ENCODE data around the gene BBS9.
"Not testable (repeated sequence)": the region's sequence is repeated elsewhere in the genome, so short reads cannot be mapped to it uniquely, and the experiment has no call there.

Gene BBS9

DNA sequence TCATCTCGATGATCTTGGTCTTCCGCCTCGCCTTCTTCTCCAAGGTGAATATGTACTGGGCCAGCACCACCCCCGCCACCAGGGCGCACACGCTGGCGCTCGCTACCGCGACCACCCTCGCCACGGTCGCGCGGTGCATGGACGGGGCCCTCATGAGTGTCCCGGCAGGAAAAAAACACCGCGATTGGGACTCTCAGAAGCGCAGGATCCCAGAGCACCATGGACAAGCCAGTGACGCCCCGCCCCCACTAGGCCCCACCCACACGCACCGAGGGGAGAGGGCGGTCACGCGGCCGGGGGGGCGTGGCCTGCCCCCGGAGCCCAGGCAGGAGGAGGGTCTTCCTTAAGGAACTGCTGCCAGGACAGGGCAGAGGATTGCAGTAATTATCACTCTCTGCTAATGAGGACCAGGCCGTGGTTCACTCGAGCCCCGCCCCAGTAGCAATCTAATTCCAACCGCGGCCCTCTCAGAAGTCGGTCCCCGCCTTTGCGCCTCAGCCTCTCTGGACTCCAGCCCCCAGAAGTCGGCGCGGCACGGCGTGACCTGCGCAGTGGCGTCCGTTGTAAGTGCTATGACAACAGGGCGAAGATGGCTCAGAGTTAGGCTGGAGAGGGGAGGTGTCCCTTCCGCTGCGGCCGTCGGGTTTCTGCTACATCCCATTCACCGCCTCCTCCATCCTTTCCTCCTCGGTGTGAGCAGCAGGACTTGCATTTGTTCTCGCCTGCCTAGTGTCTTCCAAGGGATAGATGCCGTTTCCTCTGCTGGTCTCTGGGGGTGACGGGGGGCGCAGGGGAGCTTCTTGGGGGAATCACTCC lies at the start of gene BBS9:
Gene BBS9 (plus strand): TSS at position 575 of the 816 bp plus-strand sequence. CDS start 16,689 bp downstream, outside the sequence.
- DNase-seq: peak; percentile 96

DNA sequence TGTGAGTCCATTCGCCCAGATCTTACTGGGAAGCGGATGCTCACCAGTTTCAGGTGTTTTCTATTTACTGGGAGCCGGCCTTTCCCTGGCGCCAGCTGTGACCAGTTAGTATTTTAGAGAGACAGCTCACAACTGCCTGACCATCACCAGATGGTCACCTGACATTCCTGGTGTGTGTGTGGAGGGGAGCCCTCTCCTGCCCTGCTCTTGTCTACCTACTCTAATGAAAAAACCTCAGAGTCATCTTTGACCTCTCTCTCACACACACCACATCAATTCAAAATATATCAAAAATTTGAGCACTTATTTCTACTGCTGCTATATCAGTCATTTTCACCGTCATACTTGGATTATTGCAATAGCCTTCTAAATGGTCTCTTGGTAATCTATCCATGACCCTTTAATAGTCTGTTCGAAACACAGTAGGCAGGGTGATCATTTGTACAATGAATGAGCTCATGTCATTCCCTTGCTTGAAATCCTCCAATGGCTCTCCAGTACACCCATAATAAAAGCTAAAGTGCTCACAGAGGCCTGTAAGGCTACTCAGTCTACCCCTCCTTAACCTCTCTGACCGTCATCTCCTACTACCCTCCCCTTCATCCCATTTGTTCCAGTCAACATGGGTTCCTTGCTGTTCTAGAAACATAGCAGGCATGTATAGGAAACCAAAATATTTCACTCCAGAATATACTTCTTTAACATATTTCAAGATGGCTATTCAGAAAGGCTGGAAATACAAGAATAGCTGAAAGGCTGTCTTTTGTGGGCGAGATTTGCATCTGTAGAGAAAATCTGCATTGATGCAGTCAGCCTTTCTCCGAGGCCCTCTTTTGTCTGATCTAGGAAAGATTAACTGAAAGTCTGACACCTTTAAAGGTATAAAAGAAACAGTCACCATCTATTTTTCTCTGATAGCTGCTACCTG lies 49.3 kb upstream of the BBS9 start:
- DNase-seq: no peak

- DNase-seq: no peak
These were observed 42.0 kb upstream of the BBS9 start for GRCh38 chr7:33087356-33087755.

DNA sequence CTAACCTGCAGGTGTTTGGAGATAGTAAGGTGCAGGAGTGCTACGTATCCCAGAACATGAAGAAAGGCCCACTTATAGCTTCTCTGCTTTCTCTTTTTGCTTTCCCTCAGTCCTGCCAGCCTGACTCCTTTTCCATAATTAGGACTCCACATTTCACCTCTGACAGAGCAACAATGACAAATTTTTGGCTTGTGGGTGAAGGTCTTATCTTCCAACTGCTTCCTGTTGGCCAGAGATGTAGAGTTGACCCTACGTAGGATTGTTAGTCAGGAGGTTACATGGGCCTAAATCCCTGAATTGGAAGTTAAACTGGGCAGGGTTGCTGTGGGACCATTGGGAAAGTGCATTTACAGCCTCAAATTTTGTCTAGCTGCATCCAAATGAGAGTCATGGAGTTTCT lies 41.5 kb upstream of the BBS9 start:
- no peak for DNase-seq

GRCh38 chr7:33089142-33089541 lies 40.2 kb upstream of the BBS9 start:
- DNase-seq: no peak

DNA sequence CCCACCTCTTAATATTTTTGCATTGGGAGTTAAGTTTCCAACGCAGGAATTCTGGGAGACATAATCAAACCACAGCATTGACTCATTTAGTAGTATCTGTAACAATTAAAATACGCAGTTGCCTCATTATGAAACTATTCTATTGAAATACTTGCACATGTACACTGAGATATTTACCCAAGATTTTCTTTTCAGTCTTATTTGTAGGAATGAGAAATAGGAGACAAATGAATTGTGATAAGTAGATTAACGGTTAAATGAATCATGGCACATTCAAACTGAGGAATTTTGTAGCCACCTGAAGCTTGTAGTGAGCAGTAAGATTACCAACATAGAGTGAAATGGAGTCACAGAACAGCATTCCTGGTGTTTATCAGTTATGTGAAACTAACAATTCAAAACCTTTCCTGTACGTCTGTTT lies 38.2 kb upstream of the BBS9 start:
- DNase-seq: no peak

DNA sequence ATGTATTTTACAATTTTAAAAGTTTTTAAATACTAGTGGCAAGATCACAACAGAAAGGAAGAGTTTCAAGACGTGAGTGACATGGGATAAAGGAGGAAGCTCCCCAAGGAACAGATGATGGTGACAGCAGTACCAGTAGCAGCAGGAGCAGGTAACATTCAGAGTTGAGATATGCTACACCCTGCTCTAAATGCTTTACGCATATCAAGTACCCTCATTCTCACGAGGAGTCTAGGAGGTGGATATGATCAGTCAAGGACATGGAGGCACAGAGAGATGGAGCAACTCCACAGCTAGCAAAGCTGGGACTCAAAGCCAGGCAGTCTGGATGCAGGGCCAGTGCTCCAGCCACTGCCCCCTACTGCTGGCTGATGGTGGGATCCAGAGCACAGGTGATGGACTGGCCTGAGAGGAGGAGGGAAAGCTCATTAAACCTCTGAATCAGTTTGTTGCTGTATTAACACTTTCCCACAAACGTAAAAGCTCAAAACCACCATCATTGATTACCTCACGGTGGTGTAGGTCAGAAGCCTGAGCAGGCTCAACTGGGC lies 37.6 kb upstream of the BBS9 start:
- DNase-seq: no peak

DNA sequence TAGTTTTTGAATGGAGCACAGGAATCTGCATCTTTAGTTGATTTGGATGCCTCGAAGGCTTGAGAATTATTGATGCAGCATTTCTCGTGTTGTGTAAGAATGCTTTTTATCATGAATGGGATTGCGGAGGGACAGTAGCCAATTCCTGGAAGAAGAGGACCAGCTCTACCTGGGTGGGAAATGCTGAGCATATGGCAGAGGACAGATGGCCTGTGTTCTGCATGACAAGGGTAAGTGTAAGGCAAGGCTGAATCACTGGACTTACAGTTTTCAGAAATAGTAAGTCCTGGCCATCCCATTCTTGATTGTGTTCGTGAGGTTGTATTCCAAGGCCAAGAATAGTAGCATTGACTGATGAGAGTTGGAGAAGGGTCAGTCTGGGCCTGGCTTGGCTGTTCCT lies 36.1 kb upstream of the BBS9 start:
- no peak for DNase-seq

DNA sequence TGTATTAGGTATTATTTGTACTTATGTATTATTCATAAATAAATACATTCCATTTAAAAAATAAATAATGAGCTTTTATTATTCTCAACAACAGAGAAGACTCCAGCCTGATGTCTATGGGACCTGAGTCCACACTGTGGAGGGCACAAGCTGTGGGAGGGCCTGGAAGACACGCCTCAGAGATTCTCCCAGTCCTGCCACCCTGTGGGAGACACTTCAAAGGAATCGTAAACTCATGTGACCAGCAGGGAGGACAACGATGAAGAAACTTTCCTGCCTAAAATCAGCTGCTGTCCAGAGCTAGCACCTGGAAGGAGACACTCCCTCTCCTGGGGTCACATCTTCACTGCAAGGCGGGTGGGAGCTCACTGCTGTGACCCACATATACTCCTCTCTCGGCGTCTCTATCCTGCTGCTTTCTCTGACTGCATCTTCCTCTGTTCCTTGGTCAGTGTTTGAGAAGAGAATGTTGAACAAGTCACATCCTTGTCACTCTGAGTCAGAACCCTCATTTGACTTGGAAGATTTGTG lies 34.6 kb upstream of the BBS9 start:
- not testable (repeated sequence) for DNase-seq

- no peak for DNase-seq
These were observed 30.0 kb upstream of the BBS9 start for GRCh38 chr7:33099154-33099940.

DNA sequence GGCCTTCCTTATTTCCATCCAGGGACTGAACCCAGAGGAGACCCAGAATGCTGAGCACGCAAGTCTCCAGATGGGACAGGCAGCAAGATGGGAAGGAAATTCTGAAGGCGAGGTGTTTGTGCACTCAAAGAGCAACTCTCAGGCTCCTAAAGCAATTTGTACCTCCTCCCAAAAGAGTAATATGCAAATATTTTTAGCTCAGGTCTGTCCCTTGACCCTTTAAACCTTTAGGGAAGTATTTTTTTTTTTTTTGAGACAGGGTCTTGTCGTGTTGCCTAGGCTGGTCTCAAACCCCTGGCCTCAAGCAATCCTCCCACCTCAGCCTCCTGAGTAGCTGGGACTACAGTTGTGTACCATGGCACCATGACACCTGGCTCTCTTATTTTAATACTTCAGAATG lies 28.6 kb upstream of the BBS9 start:
- no peak for DNase-seq

- no peak for DNase-seq
These were observed 27.5 kb upstream of the BBS9 start for GRCh38 chr7:33101906-33102305.

- DNase-seq: peak; percentile 17
These were observed 22.0 kb upstream of the BBS9 start for GRCh38 chr7:33107136-33108066.

DNA sequence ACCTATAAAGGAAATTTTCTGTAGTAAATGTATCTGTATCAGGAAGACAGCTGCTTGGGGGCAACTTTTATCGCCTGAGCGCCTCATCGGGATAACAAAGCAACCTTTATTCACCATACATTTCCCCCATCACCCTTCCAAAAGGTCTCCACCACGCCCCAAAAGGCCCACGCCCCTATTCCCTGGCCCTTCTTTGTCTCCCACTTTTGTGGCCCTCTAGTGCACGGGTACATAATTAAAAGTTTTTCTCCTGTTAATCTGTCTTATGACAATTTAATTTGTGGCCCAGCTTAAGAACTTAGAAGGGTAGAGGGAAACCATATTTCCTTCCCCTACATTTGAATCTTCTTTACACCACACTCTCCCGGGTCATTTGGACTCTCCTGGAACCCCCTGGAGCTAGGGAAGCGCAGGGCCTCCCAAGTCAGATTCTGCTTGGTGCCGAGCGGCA lies 20.8 kb upstream of the BBS9 start:
- no peak for DNase-seq

- peak; percentile 86 for DNase-seq
These were observed 20.2 kb upstream of the BBS9 start, which contains the start of gene RP9 for GRCh38 chr7:33109005-33109757. Gene RP9 (minus strand): TSS chr7:33109404. CDS start chr7:33109372, 32 bp downstream.

DNA sequence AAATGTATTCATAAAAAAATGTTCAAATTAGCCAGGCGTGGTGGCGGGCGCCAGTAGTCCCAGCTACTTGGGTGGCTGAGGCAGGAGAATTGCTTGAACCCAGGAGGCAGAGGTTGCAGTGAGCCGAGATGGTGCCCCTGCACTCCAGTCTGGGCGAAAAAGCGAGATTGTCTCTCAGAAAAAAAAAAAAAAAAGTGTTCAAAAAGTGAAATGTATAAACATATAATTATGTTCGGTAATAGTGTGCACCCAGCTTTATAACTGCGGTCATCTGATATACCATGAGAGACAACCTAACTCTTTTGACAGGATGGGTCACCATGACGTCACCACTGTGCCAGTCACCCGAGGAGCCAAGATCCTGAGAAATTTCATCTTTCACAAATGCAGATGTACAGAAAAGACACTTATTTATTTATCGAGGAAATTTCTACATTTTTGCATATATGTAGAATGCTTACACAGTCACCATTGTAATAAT lies 19.6 kb upstream of the BBS9 start:
- DNase-seq: peak; percentile 24

GRCh38 chr7:33111614-33112013 lies 17.8 kb upstream of the BBS9 start:
- DNase-seq: no peak

DNA sequence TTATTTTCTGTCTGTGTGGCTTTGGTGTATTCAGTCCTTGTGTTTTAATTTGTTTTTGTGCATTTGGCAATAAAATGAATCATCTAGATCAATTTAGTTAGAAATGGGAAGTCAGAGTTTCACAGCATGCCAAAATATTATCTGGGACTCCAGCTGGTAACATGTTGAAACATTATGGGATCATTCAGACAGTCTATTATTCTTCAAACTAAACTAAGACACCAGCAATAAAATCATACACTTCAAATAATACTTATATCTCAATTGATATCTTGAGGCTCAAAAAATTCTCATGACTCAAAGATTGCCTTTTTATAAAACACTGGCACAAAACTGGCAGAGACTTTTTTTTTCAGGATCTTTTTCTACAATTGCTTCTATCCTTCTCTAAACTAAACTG lies 14.4 kb upstream of the BBS9 start:
- no peak for DNase-seq

GRCh38 chr7:33118383-33118782 lies 11.0 kb upstream of the BBS9 start:
- DNase-seq: no peak

DNA sequence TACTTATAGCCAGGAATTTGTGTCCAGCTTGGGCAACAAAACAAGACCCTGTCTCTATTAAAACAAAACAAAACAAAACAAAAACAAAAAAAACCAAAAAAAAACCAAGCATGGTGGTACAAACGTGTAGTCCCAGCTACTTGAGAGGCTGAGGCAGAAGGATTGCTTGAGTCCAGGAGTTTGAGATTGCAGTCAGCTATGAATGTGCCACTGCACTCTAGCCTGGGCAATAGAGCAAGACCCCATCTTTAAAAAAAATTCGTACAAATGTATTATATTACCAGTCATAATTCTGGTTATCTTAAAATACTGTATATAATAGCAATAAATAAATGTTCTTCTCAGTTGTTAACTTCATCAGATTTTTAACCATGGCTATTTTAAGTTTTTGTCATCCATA lies 2.3 kb upstream of the BBS9 start:
- DNase-seq: no peak
